KG1 (cell line): ENCODE results near the gene SYNPO.

Experiments used
- DNase-seq: peaks from one replicate; lab custom pipeline; 2025; lab: John Stamatoyannopoulos, UW

SYNPO gene

GRCh38 chr5:150700246-150700593 is 59.8 kb downstream of the SYNPO start:
- no peak for DNase-seq

DNA sequence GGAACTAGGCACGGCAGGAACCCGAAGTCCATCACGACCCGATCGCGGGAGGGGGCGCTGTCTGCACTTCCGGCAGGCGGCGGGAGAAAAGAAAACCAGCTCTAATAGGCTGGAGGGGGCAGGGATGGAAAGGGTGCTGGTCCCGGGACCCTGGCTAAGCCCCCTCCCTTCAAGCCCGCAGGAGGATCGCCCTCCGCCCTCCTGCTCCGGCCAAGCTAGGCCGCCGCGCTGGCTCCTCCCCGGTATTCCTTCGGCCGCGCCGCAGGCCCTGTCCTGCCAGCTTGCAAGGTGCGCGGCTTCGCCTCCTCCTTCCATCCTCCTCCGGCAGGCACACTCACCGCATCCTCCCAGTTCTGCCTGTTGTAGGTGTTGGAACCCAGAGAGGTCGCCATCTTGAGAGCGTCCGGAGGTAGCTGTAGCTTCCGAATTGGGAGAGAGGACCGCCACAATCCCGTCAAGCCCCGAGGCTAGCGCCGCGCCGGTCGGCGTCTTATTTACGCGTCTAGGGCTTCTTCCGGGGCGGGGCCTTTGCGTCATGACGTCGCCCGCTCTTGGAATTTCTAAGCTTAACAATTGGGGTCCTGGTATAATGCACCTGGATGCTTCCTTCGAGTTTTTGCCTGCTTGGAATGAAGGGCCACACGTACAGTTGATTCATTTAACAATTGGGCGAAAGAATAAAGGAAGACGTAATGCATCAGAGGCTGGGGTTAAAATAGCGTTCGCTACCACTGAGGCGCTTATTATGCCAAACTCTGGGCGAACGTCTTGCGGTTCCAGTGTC is 60.3 kb downstream of the SYNPO start, which contains the start of gene RBM22:
TSS of gene RBM22 (minus strand) at position 469 of the 784 bp plus-strand sequence. CDS start at position 392, 77 bp downstream.
- DNase-seq, result peak; percentile 55

DNA sequence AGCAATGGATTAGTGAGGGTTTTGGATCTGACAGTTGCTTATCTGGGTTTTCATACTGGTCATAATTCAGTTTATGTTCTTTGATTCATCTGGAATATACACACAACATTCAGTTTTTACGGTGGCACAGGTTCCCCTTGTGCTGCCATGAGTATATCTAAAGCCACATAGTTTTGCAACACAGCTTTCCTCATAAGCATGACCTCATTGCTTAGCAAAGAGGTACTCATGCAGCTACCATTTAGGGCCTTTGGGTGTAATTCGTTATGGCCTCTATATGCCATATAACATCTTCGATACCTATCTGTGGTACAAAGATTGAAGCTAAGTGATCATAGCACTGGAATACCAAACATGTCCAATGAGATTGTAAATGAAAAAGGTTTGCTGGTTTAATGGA is 63.3 kb downstream of the SYNPO start:
- no peak for DNase-seq

DNA sequence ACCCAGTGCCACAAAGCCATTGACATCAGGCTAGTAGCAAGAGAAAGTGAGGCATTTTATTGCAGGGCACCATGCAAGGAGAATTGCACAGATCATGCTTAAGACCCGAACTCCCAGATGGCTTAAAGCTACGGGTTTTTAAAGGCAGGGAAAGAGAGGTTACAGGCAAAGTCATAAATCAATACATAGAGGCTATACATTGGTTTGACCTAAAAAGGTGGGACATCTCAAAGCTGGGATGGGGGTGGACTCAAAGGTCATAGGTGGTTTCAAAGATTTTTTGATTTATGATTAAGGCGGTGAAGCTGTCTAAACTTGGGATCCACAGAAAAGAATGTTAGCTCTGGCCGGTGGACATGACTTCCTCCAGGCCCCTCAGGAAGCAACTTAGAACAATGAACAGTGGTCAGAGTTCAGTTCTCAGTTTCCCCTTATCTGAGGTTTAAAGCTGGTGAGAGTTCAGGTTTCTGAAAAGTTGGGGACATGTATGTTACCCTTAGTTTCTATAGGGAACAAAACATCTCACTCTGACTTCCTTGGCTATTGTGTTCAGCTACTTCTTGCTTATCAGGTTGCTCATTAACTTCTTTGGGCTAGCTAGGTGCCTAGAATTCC is 66.4 kb downstream of the SYNPO start:
- no peak for DNase-seq
